Psoas muscle (tissue), 8 donors: Measurements from ENCODE around the gene PRLR. TPM values are rescaled to one million over a fixed set of nuclear protein-coding genes. Genes with fewer than 3 reads are reported as not detected.

Experiments used
- ATAC-seq, 4 donors: fragments of 200-7000 bp; cut with Tn5 transposase; one replicate each; pipeline ENCODE4 v1.9.1; 2020; ENCODE audit warnings: moderate library complexity in 3 of 4, mild to moderate bottlenecking in 2 of 4
- DNase-seq, 2 donors: peaks; one replicate each; pipeline ENCODE4 v3.0.0-alpha.2; 2020
- H3K27ac ChIP-seq: fragments of 200-600 bp; one replicate; pipeline ENCODE4 v1.8.0; 2022
- H3K27me3 ChIP-seq, 3 donors: fragments of 200-600 bp in 1 of 3; one replicate each; pipeline versions ENCODE4 v1.6.1 to v1.8.0; 2013 to 2022; ENCODE audit warnings: low read length in 2 of 3, mild to moderate bottlenecking in 2 of 3, moderate library complexity in 1 of 3; ENCODE audit not compliant: insufficient read depth in 3 of 3
- H3K36me3 ChIP-seq, 2 donors: fragments of 200-600 bp in 1 of 2; one replicate each; pipeline versions ENCODE4 v1.6.1 to v1.8.0; 2013 to 2022; ENCODE audit warnings: low read depth in 1 of 2, mild to moderate bottlenecking in 1 of 2, moderate library complexity in 1 of 2; ENCODE audit not compliant: insufficient read depth in 1 of 2
- H3K4me1 ChIP-seq: fragments of 200-600 bp; one replicate; pipeline ENCODE4 v1.8.0; 2022
- H3K4me3 ChIP-seq: fragments of 200-600 bp; one replicate; pipeline ENCODE4 v1.8.0; 2022; ENCODE audit warnings: mild to moderate bottlenecking
- H3K9me3 ChIP-seq: fragments of 200-600 bp; one replicate; pipeline ENCODE4 v1.8.0; 2022
- CTCF ChIP-seq: fragments of 200-600 bp; IDR thresholded peaks from one replicate; pipeline ENCODE4 v1.8.0; 2022; ENCODE audit warnings: antibody characterized with exemption
- WGBS, 3 donors: extraction: QIAGEN DNeasy Blood & Tissue Kit; methylation state at CpG; one replicate each; pipeline versions ENCODE4 v1.1.6 to v1.1.7; 2013; 5-methylcytosine and 5-hydroxymethylcytosine counted together
- intact Hi-C, 2 donors: fragments of 100-400 bp; cut with DNase I; formaldehyde crosslinking; loops; one replicate each; pipeline versions ENCODE4 v1.11.0 to v1.14.2; 2022
- polyA plus RNA-seq, 3 donors: library from polyadenylated mRNA; stranded (reverse); fragments of 200-250 nt; gene quantifications; one replicate each; pipeline ENCODE4 v1.2.3, GENCODE V29; 2013
- total RNA-seq, 4 donors: library from RNA; stranded (reverse); fragmentation: NEBNext Ultra II Directional in 2 of 4; extraction: Animal tissue kit (Norgen Biotek cat#: 25700) in 2 of 4; gene quantifications; one replicate each; pipeline versions ENCODE4 v1.2.1 to v1.2.4, GENCODE V29; 2021 to 2023
- donor health status: healthy with polysubstance abuse.
- donor health status: DM: no; HTN: no; CAD: no; lungs with moderate emphysema.
- donor health status: Bipolar disorder and iron deficiency.
- donor health status: healthy.
- donor health status: DM: yes; HTN: yes; CAD: no.
- donor health status: DM: no; HTN: no; CAD: no.
- donor health status: DM: no; HTN: no; CAD: no.
- donor health status: DM: yes; HTN: yes; CAD: no.

The PRLR gene
- total and polyA plus RNA-seq, 7 donors, result 0.03 to 0.32 (median 0.09) TPM

- Histone ChIP-seq H3K27ac (no peak overlapping the region), H3K4me3 (no peak overlapping the region), H3K36me3 (no peaks in the 10 kb centered on the region), H3K4me1 (no peaks in the 10 kb centered on the region), H3K27me3 (no peaks in the 10 kb centered on the region), H3K9me3 (no peaks in the 10 kb centered on the region)
- TF ChIP-seq CTCF, result no peak
- DNase-seq (no peak), ATAC-seq (no peak)
- intact Hi-C loops, result no loop called here
- WGBS, 3 donors, result 87 to 96% (median 92%) methylated on average over 1 of the region's 1 CpG
Measured at GRCh38 chr5:35203403-35203802, 26.9 kb downstream of the PRLR start.

DNA sequence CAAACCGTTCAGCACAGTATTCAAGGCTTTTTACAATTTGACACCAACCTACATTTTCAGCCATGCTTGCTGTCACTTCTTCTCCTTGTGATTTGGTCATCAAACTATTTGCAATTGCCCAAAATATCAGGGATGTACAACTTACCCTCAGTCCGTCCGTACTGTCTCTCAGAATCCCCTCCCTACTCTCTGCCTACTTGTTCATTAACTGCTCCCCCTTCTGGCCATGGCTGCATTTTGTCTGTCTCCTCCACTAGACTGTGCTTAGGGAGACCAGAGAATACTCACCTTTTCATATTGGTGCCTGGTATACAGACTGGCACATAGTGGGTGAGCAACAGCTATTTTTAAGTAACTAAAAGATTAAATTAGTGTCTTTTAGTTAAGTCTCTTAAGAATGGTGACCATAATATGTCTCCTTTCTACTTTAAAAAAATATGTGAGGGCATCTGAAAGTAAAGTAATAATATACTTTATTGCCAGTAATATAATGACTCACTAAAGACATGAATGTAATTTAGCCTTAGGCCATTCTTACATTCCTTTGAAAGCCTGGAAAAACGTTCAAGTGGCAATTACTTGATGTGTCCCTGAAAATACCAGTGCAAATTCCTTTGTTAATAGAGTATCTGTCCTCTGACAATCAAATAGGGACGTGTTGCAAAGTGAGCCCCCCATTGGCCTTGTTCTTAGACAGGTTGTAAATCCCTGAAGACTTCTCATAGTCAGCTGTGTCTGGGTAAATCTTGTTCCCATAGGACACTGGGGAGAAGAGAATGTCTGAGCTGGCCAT is 27.8 kb downstream of the PRLR start:
- no peak overlapping the region for H3K27ac ChIP-seq
- H3K4me3 ChIP-seq, result no peak overlapping the region
- no peaks in the 10 kb centered on the region for H3K36me3 ChIP-seq
- 45 to 54% (median 52%) methylated on average over 5 of the region's 5 CpGs for WGBS, 3 donors
- no peak for TF ChIP-seq CTCF
- no peaks in the 10 kb centered on the region for H3K4me1 ChIP-seq
- intact Hi-C loops, result no loop called here
- H3K27me3 ChIP-seq, result no peaks in the 10 kb centered on the region
- ATAC-seq, result no peak
- DNase-seq, result no peak
- no peaks in the 10 kb centered on the region for H3K9me3 ChIP-seq

DNA sequence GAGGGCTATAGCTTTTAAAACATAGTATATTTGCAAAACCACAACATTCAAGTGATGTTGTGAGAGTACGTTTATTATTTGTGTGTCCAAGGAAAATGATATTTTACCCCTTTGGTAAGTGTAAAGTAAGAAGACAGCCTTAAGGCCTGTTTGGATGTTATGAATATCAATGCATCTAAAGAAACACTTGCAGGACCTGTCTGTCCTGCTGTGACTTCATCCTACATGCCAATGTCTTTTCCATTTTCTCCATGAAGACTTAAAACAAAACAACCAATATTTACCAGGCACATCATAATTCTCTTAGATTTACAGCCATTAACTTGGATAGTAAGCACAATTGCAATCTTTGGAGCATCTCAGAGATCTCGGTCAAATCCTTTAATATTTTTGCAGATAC is 29.0 kb downstream of the PRLR start:
- WGBS, 3 donors, result 85 to 89% (median 85%) methylated on average over 2 of the region's 2 CpGs
- Histone ChIP-seq H3K27ac (no peak overlapping the region), H3K9me3 (no peaks in the 10 kb centered on the region), H3K36me3 (no peaks in the 10 kb centered on the region), H3K4me3 (no peak overlapping the region), H3K27me3 (no peaks in the 10 kb centered on the region), H3K4me1 (no peaks in the 10 kb centered on the region)
- DNase-seq, result no peak
- intact Hi-C loops, result no loop called here
- no peak for ATAC-seq
- TF ChIP-seq CTCF, result no peak

DNA sequence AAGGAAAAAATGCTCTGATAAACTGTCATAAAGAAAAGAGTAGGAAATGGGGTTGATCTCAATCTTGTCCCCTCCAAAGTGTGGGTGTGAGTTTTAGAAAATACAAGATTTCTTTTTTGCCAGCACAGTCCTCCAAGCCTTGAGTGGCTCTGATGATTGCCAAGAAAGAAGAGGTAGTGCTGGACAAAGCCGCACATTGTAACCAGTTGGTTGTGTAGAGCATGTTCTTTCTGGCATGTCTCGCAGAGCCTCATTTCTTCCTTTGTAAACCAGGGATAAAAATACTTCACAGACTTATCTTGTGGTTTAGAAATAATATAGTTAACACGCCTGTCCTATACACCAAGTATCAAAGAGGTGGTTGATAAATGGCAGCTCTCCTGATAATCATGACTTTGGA is 30.4 kb downstream of the PRLR start:
- no peaks in the 10 kb centered on the region for H3K4me1 ChIP-seq
- intact Hi-C loops, result no loop called here
- H3K27ac ChIP-seq, result no peak overlapping the region
- H3K27me3 ChIP-seq, result no peaks in the 10 kb centered on the region
- no peak overlapping the region for H3K4me3 ChIP-seq
- 79 to 95% (median 79%) methylated on average over 3 of the region's 3 CpGs for WGBS, 3 donors
- no peaks in the 10 kb centered on the region for H3K36me3 ChIP-seq
- TF ChIP-seq CTCF, result no peak
- no peak for ATAC-seq
- DNase-seq, result no peak
- H3K9me3 ChIP-seq, result no peaks in the 10 kb centered on the region

DNA sequence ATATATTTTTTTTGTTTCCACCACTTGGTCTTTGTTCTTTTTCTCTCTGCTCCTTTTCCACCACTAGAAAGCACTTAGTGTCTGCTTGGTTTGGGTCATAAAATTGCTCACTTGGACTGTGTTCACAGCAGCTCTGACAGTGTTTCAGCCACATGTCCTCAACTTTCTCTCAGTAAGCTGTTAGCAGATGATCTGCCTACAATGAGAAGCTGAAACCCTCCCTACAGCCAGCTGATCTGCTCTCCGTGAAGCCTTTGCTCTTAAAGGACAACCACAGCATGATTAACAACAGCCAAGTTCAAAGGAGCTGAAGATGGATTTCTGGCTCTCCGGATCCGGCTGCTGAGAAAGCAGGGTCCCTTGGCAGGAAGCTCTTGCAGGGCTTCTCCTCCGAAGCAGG is 31.6 kb downstream of the PRLR start:
- DNase-seq (no peak), ATAC-seq (no peak)
- Histone ChIP-seq H3K9me3 (no peaks in the 10 kb centered on the region), H3K27me3 (no peaks in the 10 kb centered on the region), H3K4me3 (no peak overlapping the region), H3K36me3 (no peaks in the 10 kb centered on the region), H3K4me1 (no peaks in the 10 kb centered on the region), H3K27ac (no peak overlapping the region)
- intact Hi-C loops, result no loop called here
- no peak for TF ChIP-seq CTCF
- 13 to 14% (median 13%) methylated on average over 4 of the region's 4 CpGs for WGBS, 3 donors
